Stomach (tissue), 4 donors: ENCODE results near the gene TCIRG1.

Source experiments
- CTCF ChIP-seq, 7 experiments: fragments of 450-650 bp in 4 of 7; fragments of 200-600 bp in 3 of 7; sonication (generic) in 3 of 7; IDR thresholded peaks; one replicate each; pipeline ENCODE4 v1.5.1; 2016 to 2019; ENCODE audit warnings: antibody characterized with exemption in 7 of 7, control low read depth in 2 of 7, mild to moderate bottlenecking in 1 of 7
- POLR2AphosphoS5 ChIP-seq, 3 donors: sonication (generic); formaldehyde crosslinking; IDR thresholded peaks; one replicate each; pipeline ENCODE4 v1.6.1; 2016; ENCODE audit warnings: antibody characterized with exemption in 3 of 3

DNA sequence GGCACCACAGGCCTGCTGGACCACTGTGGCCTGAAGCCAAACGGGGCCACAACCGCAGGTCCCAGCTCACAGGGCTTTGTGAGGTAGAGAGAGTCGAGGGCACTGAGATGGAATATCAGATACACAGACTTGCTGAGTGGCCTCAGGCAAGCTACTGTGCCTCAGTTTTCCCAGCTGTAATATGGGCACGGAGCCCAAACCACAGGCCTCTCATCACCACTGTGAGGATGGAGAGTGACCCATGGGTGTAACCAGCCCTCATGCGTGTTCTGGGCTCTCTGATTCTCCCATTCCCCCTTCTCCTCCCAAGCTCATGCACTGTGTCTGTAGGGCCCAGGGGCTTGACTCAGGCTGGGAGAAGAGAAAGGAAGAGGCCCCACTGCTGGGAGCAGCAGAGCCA is 39.1 kb upstream of the TCIRG1 start:
- TF ChIP-seq CTCF (IDR thresholded peaks at IDR 0.05) (no peak), POLR2AphosphoS5 (IDR thresholded peaks at IDR 0.05) (no peak)
